Nephron (organoid): ENCODE measurements around the gene MERTK.
A peak's percentile ranks its signal among the peaks of the same experiment; 100 is the strongest.

ENCODE experiments used
- H3K27ac Mint-ChIP-seq, 3 experiments: 2 replicates each; pipeline ENCODE4 v1.8.0; 2020; ENCODE audit warnings: mixed read lengths in 3 of 3, mild to moderate bottlenecking in 2 of 3, moderate library complexity in 1 of 3
- H3K27me3 Mint-ChIP-seq: 2 replicates; pipeline ENCODE4 v1.8.0; 2021; ENCODE audit warnings: low read depth, mild to moderate bottlenecking, moderate library complexity, mixed read lengths
- H3K36me3 Mint-ChIP-seq: 2 replicates; pipeline ENCODE4 v1.8.0; 2020; ENCODE audit warnings: low read depth, mixed read lengths
- H3K4me1 Mint-ChIP-seq: 2 replicates; pipeline ENCODE4 v1.8.0; 2020; ENCODE audit warnings: mixed read lengths
- H3K4me3 Mint-ChIP-seq, 3 experiments: 2 replicates each; pipeline ENCODE4 v1.8.0; 2020; ENCODE audit warnings: mild to moderate bottlenecking in 3 of 3, mixed read lengths in 3 of 3, moderate library complexity in 2 of 3
- H3K9me3 Mint-ChIP-seq: 2 replicates; pipeline ENCODE4 v1.8.0; 2020; ENCODE audit warnings: mixed read lengths
- CTCF ChIP-seq, 3 experiments: fragments of 200-600 bp; sonication (generic); IDR thresholded peaks; one replicate each; pipeline ENCODE4 v1.5.0; 2021; ENCODE audit warnings: antibody characterized with exemption in 3 of 3; ENCODE audit not compliant: unreplicated experiment in 3 of 3

MERTK gene

DNA sequence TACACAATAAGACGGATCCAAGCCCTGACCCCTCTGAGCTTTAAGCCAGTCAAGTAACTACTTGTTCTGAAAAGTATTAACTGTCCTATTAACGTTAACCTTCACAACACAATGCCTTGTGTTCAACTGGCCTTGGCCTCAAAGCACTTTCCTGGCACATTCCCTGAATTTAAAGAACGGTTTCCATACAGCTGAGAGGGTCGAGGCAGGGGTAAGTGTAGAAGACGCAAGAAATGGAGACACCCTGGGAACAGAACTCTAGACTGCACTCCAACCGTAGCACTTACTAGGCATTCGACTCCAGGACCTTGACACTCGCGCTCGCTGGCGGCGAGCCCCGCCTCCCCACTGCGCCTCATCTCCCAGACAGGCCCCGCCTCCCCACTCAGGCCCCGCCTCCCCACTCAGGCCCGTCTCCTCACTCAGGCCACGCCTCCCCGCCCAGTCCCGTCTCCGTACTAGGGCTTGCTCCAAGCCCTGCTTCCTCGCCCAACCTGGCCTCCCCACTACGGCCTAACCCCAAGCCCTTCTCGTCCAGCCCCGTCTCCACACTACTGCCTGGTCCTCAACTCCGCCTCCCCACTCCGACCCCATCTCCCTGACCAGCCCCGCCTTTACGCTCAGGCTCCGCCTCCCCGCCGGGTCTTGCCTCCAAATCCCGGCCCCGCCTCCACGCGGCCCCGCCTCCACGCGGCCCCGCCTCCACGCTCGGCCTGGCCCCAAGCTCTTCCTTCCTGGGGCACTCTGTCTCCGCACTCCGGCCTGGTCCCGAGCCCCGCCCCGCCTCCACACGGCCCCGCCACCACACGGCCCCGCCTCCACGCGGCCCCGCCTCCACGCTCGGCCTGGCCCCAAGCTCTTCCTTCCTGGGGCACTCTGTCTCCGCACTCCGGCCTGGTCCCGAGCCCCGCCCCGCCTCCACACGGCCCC lies 155.8 kb downstream of the MERTK start:
- H3K9me3 Mint-ChIP-seq: peaks cover 2% of the 10 kb centered on the region

GRCh38 chr2:112054847-112055729 lies 156.7 kb downstream of the MERTK start, which contains the start of gene TMEM87B:
Gene TMEM87B, plus strand, starts transcription at chr2:112055269. Its CDS starts 323 bp downstream, at chr2:112055592.
- Mint-ChIP-seq H3K9me3 (no peaks in the 10 kb centered on the region), H3K27me3 (peaks cover 4% of the 10 kb centered on the region), H3K4me1 (peaks cover 26% of the 10 kb centered on the region), H3K27ac (peak within 1 kb of the TSS; percentile 93 to 97 (median 94)), H3K36me3 (peaks cover 20% of the 10 kb centered on the region), H3K4me3 (peak within 1 kb of the TSS; percentile 92 to 95 (median 93))
- TF ChIP-seq CTCF (IDR thresholded peaks at IDR 0.05; ENCODE audit: unreplicated experiment in 3 of 3): no peak

More for the DNA sequence above, 155.8 kb downstream of the MERTK start:
- peaks cover 22% of the 10 kb centered on the region for H3K4me1 Mint-ChIP-seq
- TF ChIP-seq CTCF (IDR thresholded peaks at IDR 0.05; ENCODE audit: unreplicated experiment in 3 of 3): no peak
- peaks cover 14% of the 10 kb centered on the region for H3K36me3 Mint-ChIP-seq
- H3K4me3 Mint-ChIP-seq: peak overlapping the region; percentile 92 to 95 (median 93)
- peaks cover 4% of the 10 kb centered on the region for H3K27me3 Mint-ChIP-seq
- H3K27ac Mint-ChIP-seq: peak overlapping the region; percentile 88 to 97 (median 94)

DNA sequence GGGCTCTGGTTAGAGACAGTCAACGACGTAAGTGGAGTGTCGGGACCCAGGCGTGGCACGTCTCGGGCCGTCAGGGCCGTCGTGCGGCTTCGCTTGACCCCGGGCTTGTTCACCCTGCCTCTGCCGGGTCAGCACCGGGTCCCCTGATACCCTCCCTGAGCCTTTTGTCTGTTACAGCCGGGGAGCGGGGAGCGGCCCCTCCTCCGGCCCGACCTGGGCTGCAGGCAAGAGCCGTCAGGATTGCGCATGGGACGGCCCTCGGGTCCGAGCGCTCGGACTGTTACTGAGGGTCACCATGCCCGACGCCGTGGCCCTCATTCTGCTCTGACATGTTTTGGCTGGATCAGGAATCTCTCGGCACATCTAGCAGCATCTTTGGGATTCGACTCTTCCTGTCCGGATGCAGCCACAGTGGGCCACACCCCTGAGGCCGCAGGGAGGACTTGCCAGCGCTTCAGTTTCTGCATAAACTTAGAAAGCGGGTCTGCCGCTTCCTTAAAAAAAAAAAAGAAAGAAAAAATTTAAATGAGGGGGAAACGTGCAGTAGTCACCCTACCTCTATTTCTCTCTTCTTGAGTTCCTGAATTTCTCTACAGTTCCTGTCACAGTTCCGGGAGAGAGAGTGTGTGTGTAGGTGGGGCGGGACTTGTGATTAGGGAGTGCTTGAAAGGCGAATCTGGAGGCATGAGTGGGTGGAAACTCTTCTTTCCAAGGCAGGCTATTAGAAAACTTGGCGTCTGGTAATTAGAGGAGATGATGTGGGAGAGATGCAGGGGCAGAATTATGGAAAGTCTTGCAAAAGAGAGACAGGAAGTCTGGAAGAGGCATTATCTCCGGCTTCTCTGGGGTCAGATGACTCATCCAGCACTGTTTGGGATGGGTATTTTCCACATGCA lies 157.6 kb downstream of the MERTK start:
- peaks cover 4% of the 10 kb centered on the region for H3K27me3 Mint-ChIP-seq
- H3K27ac Mint-ChIP-seq: peak overlapping the region; percentile 93 to 96 (median 94)
- no peak for TF ChIP-seq CTCF (IDR thresholded peaks at IDR 0.05; ENCODE audit: unreplicated experiment in 3 of 3)
- peak overlapping the region; percentile 82 to 87 (median 87) for H3K4me3 Mint-ChIP-seq
- peaks cover 26% of the 10 kb centered on the region for H3K4me1 Mint-ChIP-seq
- H3K9me3 Mint-ChIP-seq: no peaks in the 10 kb centered on the region
- peaks cover 20% of the 10 kb centered on the region for H3K36me3 Mint-ChIP-seq

DNA sequence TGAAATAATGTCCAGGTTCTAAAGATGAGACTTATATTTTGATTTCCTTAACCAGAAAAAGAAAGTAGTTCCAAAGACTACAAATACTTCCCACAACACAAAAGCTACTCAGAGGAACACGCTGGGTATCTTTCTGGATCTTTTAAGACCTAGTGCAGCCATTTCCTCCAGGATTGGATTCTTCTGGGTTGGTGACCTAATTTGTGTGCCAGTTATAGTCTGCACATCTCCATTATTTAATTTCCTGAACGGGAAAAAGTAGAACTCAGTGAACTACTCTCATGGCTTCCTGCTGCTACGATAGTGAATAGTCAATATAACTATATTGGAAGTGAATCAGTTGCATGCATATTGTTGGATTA lies 158.2 kb downstream of the MERTK start:
- Mint-ChIP-seq H3K36me3 (peaks cover 25% of the 10 kb centered on the region), H3K4me3 (peak overlapping the region; percentile 82 to 87 (median 87)), H3K9me3 (no peaks in the 10 kb centered on the region), H3K27ac (peak overlapping the region; percentile 93 to 96 (median 94)), H3K27me3 (peaks cover 4% of the 10 kb centered on the region), H3K4me1 (peaks cover 26% of the 10 kb centered on the region)
- TF ChIP-seq CTCF (IDR thresholded peaks at IDR 0.05; ENCODE audit: unreplicated experiment in 3 of 3): no peak

DNA sequence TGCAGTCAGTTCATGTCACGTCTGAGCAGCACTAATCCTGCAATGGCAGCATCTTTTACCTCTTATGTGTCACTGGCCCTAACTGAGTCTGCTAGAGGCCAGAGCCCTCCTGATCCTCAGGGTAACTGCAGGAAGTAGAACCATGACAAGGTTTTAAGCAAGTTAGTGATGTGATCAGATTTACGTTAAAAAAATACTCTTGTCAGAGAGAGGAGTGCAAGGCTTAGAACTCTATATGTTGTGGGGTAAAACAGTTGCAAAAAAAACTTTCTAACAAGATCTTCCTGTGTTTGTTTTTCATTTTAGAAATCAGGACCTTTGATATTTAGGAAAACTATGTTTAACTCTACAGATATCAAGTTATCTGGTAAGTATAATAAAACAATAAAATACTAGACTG lies 161.3 kb downstream of the MERTK start:
- TF ChIP-seq CTCF (IDR thresholded peaks at IDR 0.05; ENCODE audit: unreplicated experiment in 3 of 3): no peak
- no peaks in the 10 kb centered on the region for H3K9me3 Mint-ChIP-seq
- H3K27me3 Mint-ChIP-seq: no peaks in the 10 kb centered on the region
- peak overlapping the region in 1 of 3 experiments; percentile 56 for H3K4me3 Mint-ChIP-seq
- H3K36me3 Mint-ChIP-seq: peaks cover 52% of the 10 kb centered on the region
- H3K4me1 Mint-ChIP-seq: peaks cover 21% of the 10 kb centered on the region
- peak overlapping the region in 2 of 3 experiments; percentile 16 to 36 for H3K27ac Mint-ChIP-seq
